Prostate gland (tissue), 2 donors: ENCODE measurements around the gene KCNJ5. TPM values are rescaled to one million over a fixed set of nuclear protein-coding genes. Genes with fewer than 3 reads are reported as not detected.

Source experiments
- DNase-seq: peaks from one replicate; pipeline ENCODE4 v3.0.0-alpha.2; 2019; ENCODE audit warnings: low spot score
- H3K27ac ChIP-seq, 2 donors: fragments of 200-600 bp; sonication (generic); 2 replicates each; pipeline ENCODE4 v1.5.1; 2017 to 2019
- H3K27me3 ChIP-seq: fragments of 200-600 bp; sonication (generic); replicated peaks from 2 replicates; pipeline ENCODE4 v1.5.1; 2019; ENCODE audit not compliant: insufficient read depth
- H3K36me3 ChIP-seq, 2 donors: fragments of 200-600 bp; sonication (generic); 1 replicate in 1 of 2; 2 replicates in 1 of 2; pipeline versions ENCODE4 v1.5.1 to v1.8.1; 2017 to 2019
- H3K4me1 ChIP-seq: fragments of 200-600 bp; sonication (generic); replicated peaks from 2 replicates; pipeline ENCODE4 v1.5.1; 2019
- H3K4me3 ChIP-seq, 2 donors: fragments of 200-600 bp; sonication (generic); 2 replicates each; pipeline ENCODE4 v1.5.1; 2017 to 2019
- H3K9me3 ChIP-seq: fragments of 200-600 bp; sonication (generic); 2 replicates; pipeline ENCODE4 v1.5.1; 2017
- CTCF ChIP-seq, 4 experiments: fragments of 200-600 bp in 2 of 4; fragments of 450-650 bp in 2 of 4; sonication (generic) in 2 of 4; IDR thresholded peaks; 1 replicate in 3 of 4; 2 replicates in 1 of 4; pipeline ENCODE4 v1.5.1; 2016 to 2019; ENCODE audit warnings: antibody characterized with exemption in 4 of 4, mild to moderate bottlenecking in 2 of 4, moderate library complexity in 2 of 4
- POLR2A ChIP-seq: fragments of 450-650 bp; IDR thresholded peaks from one replicate; pipeline ENCODE4 v1.6.1; 2016; ENCODE audit warnings: antibody characterized with exemption, mild to moderate bottlenecking
- POLR2AphosphoS5 ChIP-seq: sonication (generic); formaldehyde crosslinking; IDR thresholded peaks from one replicate; pipeline ENCODE4 v1.6.1; 2017; ENCODE audit warnings: antibody characterized with exemption
- WGBS: methylation state at CpG from one replicate; pipeline ENCODE4 v1.1.5; 2018; 5-methylcytosine and 5-hydroxymethylcytosine counted together
- intact Hi-C: fragments of 100-400 bp; cut with DNase I; formaldehyde crosslinking; loops from one replicate; pipeline ENCODE4 v1.14.2; 2022
- total RNA-seq, 2 donors: library from RNA; depleted of rRNA; stranded (reverse); fragments of >200 nt; gene quantifications; one replicate each; pipeline ENCODE4 v1.1.0, GENCODE V29; 2016

Gene KCNJ5
- total RNA-seq, 2 donors from 2014 or later: 3.9 to 4.7 TPM

DNA sequence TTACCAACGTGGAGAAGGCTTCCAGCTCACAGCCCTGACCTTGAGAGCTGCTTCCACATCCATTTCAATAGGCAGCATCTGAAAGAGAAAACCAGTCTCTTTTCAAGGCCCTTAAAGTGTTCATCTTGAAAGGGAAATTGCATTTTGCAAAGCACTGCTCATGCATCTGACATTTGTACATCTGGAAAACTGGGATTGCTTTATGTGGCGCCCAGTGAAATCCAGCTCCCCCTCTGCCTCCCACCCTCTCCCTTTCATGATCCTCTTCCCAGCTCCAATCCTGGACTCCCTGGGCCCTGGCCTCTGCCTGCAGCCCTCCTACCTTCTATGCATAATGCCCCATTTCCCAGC, 34.1 kb downstream of the KCNJ5 start:
- intact Hi-C loops: no loop called here
- no peak for TF ChIP-seq POLR2A
- no peak for TF ChIP-seq POLR2AphosphoS5
- TF ChIP-seq CTCF (IDR thresholded peaks at IDR 0.05): no peak
- Histone ChIP-seq H3K9me3 (no peaks in the 10 kb centered on the region), H3K4me1 (no peaks in the 10 kb centered on the region), H3K27ac (no peak overlapping the region), H3K36me3 (no peaks in the 10 kb centered on the region), H3K27me3 (no peaks in the 10 kb centered on the region), H3K4me3 (no peak overlapping the region)
- 71% methylated on average over 2 of the region's 2 CpGs for WGBS
- no peak for DNase-seq

GRCh38 chr11:128926000-128926399, 34.8 kb downstream of the KCNJ5 start:
- intact Hi-C loops: no loop called here
- no peak overlapping the region for H3K4me3 ChIP-seq
- TF ChIP-seq CTCF (IDR thresholded peaks at IDR 0.05): no peak
- no peak for TF ChIP-seq POLR2A
- TF ChIP-seq POLR2AphosphoS5: no peak
- H3K4me1 ChIP-seq: no peaks in the 10 kb centered on the region
- no peaks in the 10 kb centered on the region for H3K9me3 ChIP-seq
- no peak for DNase-seq
- WGBS: 65% methylated on average over 3 of the region's 3 CpGs
- no peaks in the 10 kb centered on the region for H3K36me3 ChIP-seq
- no peaks in the 10 kb centered on the region for H3K27me3 ChIP-seq
- no peak overlapping the region for H3K27ac ChIP-seq

DNA sequence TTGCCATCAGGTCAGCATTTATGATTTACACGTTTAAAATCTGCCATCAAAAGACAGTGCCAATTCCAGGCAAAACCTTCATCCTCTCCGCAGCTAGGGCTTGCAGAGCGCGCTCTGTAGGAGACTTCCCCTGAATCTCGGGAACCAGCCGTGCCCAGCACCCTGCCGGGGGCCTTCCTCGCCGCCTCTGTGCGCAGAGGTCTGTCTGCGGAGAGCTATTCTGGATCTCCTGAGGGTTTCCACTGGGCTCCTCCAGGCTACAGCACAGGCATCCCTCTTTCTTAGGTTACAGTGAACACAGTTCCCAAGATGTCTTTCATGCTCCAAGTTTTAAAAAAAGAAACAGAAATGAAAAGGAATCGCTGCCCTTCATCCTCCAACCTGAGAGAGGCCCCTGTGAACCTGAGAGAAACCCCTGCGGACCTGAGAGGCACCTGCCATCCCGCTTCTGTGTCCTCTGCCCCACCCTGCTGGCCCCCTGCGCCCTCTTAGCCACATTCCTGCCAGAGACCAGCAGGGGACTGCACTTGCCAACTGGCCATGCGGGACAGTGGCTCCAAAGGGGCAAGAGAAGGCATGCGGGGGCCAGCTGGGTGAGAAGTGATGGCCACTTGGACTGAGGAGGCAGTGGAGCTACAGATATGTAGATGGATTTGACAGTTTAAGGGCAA, 35.4 kb downstream of the KCNJ5 start:
- no peaks in the 10 kb centered on the region for H3K9me3 ChIP-seq
- no peaks in the 10 kb centered on the region for H3K4me1 ChIP-seq
- DNase-seq: no peak
- no peak overlapping the region for H3K27ac ChIP-seq
- no peaks in the 10 kb centered on the region for H3K27me3 ChIP-seq
- intact Hi-C loops: no loop called here
- WGBS: 78% methylated on average over 17 of the region's 17 CpGs
- no peak overlapping the region for H3K4me3 ChIP-seq
- TF ChIP-seq CTCF (IDR thresholded peaks at IDR 0.05) (no peak), POLR2AphosphoS5 (no peak), POLR2A (no peak)
- no peaks in the 10 kb centered on the region for H3K36me3 ChIP-seq

DNA sequence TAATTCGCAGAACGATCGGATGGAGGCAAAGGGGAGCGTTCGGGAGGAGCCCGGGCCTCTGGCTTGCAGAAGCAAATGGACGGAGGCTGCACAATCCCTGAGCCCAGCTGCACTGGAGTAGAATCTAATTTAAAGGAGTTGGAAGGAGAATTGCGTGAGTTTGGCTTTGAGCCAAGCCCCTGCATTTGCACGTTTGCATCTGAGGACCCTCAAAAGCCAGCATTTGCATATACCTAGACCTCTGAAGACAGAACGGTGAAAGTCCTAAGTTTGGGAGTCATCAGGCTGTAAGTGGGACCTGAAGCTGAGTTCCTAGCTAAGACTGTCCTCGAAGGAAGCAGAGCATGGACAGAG, 35.9 kb downstream of the KCNJ5 start:
- no peak overlapping the region for H3K27ac ChIP-seq
- no peaks in the 10 kb centered on the region for H3K9me3 ChIP-seq
- intact Hi-C loops: no loop called here
- H3K4me1 ChIP-seq: no peaks in the 10 kb centered on the region
- no peak for TF ChIP-seq POLR2AphosphoS5
- TF ChIP-seq CTCF (IDR thresholded peaks at IDR 0.05): no peak
- TF ChIP-seq POLR2A: no peak
- H3K36me3 ChIP-seq: no peaks in the 10 kb centered on the region
- WGBS: 78% methylated on average over 11 of the region's 11 CpGs
- H3K4me3 ChIP-seq: no peak overlapping the region
- no peaks in the 10 kb centered on the region for H3K27me3 ChIP-seq
- DNase-seq: no peak

- no peak for DNase-seq
- Histone ChIP-seq H3K4me1 (no peaks in the 10 kb centered on the region), H3K9me3 (no peaks in the 10 kb centered on the region), H3K4me3 (no peak overlapping the region), H3K27me3 (no peaks in the 10 kb centered on the region), H3K36me3 (no peaks in the 10 kb centered on the region), H3K27ac (no peak overlapping the region)
- intact Hi-C loops: no loop called here
- TF ChIP-seq CTCF (IDR thresholded peaks at IDR 0.05): no peak
- TF ChIP-seq POLR2A: no peak
- no peak for TF ChIP-seq POLR2AphosphoS5
- 86% methylated on average over 12 of the region's 12 CpGs for WGBS
Observed at GRCh38 chr11:128927683-128928336, 36.7 kb downstream of the KCNJ5 start.
